Bronchial epithelial cell (primary cell): ENCODE data around the gene TAOK3. TPM values are rescaled to one million over a fixed set of nuclear protein-coding genes. Genes with fewer than 3 reads are reported as not detected.
A peak's percentile ranks its signal among the peaks of the same experiment; 100 is the strongest.

Source experiments
- DNase-seq: peaks from one replicate; pipeline ENCODE4 v3.0.0-alpha.2; 2010; ENCODE audit warnings: low read depth
- FAIRE-seq: peaks from 2 replicates; lab custom pipeline; 2011; peaks lifted over from hg19 to GRCh38; lab: Jason Lieb, UNC
- H3K27me3 ChIP-seq: 2 replicates; pipeline ENCODE4 v1.5.1; 2011; ENCODE audit warnings: low read length; ENCODE audit not compliant: control insufficient read depth, insufficient read depth
- H3K36me3 ChIP-seq: 2 replicates; pipeline ENCODE4 v1.5.1; 2011; ENCODE audit warnings: low read length; ENCODE audit not compliant: control insufficient read depth, insufficient read depth
- H3K4me3 ChIP-seq: 2 replicates; pipeline ENCODE4 v1.5.1; 2011; ENCODE audit warnings: mild to moderate bottlenecking, low read depth, low read length, control low read depth
- total RNA-seq: library from RNA; depleted of rRNA; stranded (reverse); fragments of >200 nt; gene quantifications from 2 replicates; pipeline ENCODE4 v1.2.1, GENCODE V29; 2014
- TF ChIP-seq, protein P1 (sequence below): IDR thresholded peaks from 2 replicates; pipeline ENCODE4 v1.5.1; 2011; ENCODE audit warnings: mild to moderate bottlenecking, moderate library complexity, low read length, control low read depth, inconsistent platforms; ENCODE audit not compliant: insufficient read depth, severe bottlenecking

Gene TAOK3
- total RNA-seq, 1 donor from 2014 or later: 25.3 TPM

DNA sequence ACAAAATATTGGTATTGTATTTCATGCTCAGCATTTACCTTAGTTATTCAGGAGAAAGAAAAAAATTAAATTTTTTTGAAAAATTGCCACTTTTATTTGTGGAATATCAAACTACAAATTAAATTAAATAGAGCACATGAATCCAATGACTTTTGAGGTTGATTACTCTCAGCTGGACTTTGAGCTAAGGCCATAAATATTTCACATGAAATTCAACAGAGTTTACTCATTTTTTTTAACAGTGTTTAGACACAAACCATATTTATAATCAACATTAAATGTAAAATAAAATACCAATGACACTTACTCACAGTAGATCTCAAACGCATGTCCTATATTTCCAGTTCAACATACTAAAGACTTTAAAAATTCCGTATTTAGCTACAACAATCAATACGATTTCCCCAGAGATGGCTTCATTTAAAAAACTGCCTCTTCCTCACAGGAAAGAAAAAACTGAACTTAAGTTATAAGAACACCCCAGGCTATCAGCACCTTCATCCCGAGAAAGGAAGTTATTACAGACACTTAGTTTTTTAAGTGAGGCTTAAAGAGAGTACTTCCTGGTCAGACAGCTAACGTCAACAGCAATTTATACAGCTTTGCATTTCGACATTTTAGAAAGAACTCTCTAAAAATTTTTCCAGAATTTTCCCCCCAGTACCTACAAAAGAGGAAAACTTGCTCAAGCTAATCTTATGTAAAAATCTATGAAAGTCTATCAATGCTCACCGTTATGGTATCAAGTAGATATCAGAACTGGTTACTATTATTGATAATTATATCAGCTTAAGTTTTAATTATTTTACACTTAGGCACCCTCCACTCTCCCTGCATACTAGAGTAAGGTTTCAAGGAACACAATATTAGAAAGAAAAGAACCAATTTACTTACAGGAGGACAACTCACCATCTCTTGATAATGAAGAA is 13.8 kb downstream of the TAOK3 start:
- H3K27me3 ChIP-seq: no peaks in the 10 kb centered on the region
- no peaks in the 10 kb centered on the region for H3K36me3 ChIP-seq
- H3K4me3 ChIP-seq: no peak overlapping the region
- DNase-seq (peak; percentile 13), FAIRE-seq (no peak)
- TF ChIP-seq, protein P1, sequence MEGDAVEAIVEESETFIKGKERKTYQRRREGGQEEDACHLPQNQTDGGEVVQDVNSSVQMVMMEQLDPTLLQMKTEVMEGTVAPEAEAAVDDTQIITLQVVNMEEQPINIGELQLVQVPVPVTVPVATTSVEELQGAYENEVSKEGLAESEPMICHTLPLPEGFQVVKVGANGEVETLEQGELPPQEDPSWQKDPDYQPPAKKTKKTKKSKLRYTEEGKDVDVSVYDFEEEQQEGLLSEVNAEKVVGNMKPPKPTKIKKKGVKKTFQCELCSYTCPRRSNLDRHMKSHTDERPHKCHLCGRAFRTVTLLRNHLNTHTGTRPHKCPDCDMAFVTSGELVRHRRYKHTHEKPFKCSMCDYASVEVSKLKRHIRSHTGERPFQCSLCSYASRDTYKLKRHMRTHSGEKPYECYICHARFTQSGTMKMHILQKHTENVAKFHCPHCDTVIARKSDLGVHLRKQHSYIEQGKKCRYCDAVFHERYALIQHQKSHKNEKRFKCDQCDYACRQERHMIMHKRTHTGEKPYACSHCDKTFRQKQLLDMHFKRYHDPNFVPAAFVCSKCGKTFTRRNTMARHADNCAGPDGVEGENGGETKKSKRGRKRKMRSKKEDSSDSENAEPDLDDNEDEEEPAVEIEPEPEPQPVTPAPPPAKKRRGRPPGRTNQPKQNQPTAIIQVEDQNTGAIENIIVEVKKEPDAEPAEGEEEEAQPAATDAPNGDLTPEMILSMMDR: no peak

DNA sequence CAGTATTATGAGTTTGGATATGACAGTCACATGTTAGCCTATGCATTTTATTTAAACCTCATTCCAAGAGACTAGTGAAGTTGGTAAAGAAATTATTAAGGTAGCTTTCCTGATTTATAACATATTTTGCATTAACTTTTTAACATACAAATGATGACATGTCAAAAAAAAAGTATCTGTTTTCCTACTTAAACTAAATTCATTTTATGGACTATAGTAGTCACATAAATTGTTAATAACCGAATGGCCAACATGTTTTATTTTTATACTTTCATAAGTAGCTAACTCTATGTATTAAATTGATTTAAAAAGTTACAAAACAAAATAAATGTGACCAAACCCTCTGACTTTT is 14.7 kb downstream of the TAOK3 start:
- Histone ChIP-seq H3K4me3 (no peak overlapping the region), H3K27me3 (no peaks in the 10 kb centered on the region), H3K36me3 (no peaks in the 10 kb centered on the region)
- DNase-seq: no peak
- TF ChIP-seq, protein P1: no peak
- no peak for FAIRE-seq

DNA sequence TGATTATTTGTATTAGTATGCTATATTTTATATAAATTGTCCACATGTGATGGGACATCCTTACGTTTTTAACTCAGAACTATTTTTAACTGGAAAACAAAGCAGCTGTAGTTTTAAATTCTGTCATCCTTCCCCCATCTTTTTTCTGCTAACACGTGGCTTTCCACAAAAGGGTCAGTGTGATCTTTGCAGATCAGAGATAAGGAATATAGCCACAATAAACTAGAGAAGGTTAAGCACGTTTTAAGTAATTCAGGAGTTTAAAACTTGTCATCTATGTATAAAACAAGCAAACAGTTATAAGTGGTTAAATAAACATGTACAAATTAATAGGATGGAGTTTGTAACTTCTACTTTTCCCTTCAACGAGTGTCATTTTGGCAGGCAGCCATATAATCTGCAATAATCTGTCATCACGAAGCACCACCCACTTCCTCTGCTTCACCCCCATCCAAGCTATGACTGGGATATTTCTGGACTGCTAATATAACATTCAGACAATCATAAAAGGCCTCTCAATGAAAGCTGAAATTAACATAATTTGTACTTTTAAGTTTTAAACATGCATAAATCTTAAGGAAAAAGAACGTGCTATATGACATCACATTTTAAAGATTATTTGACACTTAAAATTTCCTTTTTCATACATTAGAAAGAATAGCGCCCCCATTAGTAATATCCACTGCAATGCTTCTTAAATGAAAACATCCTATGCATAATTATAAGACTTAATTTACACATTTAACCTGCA is 15.3 kb downstream of the TAOK3 start:
- TF ChIP-seq, protein P1: no peak
- DNase-seq (peak; percentile 65), FAIRE-seq (no peak)
- Histone ChIP-seq H3K27me3 (no peaks in the 10 kb centered on the region), H3K36me3 (no peaks in the 10 kb centered on the region), H3K4me3 (no peak overlapping the region)

- TF ChIP-seq, protein P1: no peak
- DNase-seq: peak; percentile 83
- Histone ChIP-seq H3K36me3 (no peaks in the 10 kb centered on the region), H3K27me3 (no peaks in the 10 kb centered on the region), H3K4me3 (no peak overlapping the region)
- FAIRE-seq: no peak
These were observed 15.9 kb downstream of the TAOK3 start for GRCh38 chr12:118356809-118357256.

DNA sequence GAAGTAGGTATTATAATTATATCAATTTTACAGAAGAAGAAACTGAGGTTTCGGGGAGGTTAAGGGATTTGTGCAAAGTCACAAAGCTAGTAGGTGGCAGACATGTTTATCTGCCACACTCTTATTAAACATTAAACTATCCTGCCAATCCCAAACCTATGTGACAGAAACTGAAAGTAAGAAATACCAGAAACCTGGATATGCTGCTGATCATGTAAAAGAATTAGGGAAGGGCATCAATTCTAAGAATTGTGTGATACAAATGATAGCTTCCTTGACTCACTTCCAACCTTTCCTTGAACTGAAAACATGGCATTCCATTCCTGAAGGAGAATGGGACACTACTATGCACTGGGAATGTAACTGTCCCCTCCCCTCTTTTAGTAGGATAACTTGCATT is 16.9 kb downstream of the TAOK3 start:
- FAIRE-seq: no peak
- TF ChIP-seq, protein P1: no peak
- no peak for DNase-seq
- no peaks in the 10 kb centered on the region for H3K36me3 ChIP-seq
- H3K27me3 ChIP-seq: no peaks in the 10 kb centered on the region
- no peak overlapping the region for H3K4me3 ChIP-seq
